ENCODE measurements around the gene PNMA6A. TPM values are rescaled to one million over a fixed set of nuclear protein-coding genes. Genes with fewer than 3 reads are reported as not detected.
A peak's percentile ranks its signal among the peaks of the same experiment; 100 is the strongest.
"Not testable (repeated sequence)": the region's sequence is repeated elsewhere in the genome, so short reads cannot be mapped to it uniquely, and the experiment has no call there.

PNMA6A gene
- total and polyA plus RNA-seq, 4 donors: 0.87 to 3.6 (median 1.9) TPM

GRCh38 chrX:153074262-153074899, 2.1 kb downstream of the PNMA6A start:
- Histone ChIP-seq H3K27me3 (ENCODE audit: control insufficient read depth in 3 of 3, insufficient read depth in 3 of 3, low read length in 2 of 3) (no peaks in the 10 kb centered on the region), H3K27ac (ENCODE audit: low read depth in 1 of 2, low read length in 1 of 2) (no peak overlapping the region), H3K9ac (ENCODE audit: insufficient read depth in 1 of 2, low read length in 2 of 2) (no peak overlapping the region), H3K4me1 (ENCODE audit: control insufficient read depth in 5 of 5, insufficient read depth in 5 of 5, low read length in 5 of 5) (no peaks in the 10 kb centered on the region), H3K4me3 (no peak overlapping the region), H3K9me3 (ENCODE audit: control insufficient read depth in 4 of 4, insufficient read depth in 3 of 4, low read length in 3 of 4) (no peaks in the 10 kb centered on the region), H3K36me3 (ENCODE audit: control insufficient read depth in 4 of 4, insufficient read depth in 4 of 4, low read length in 4 of 4) (no peaks in the 10 kb centered on the region)
- no peak for ATAC-seq (ENCODE audit: insufficient read depth, low FRiP score)
- TF ChIP-seq CTCF (IDR thresholded peaks at IDR 0.05; ENCODE audit: control extremely low read depth, extremely low read depth): no peak
- DNase-seq: no peak
- WGBS, 2 donors: 86 to 88% methylated on average over 10 to 21 of the region's 24 CpGs

- ATAC-seq (ENCODE audit: insufficient read depth, low FRiP score) (no peak), DNase-seq (no peak)
- no peaks in the 10 kb centered on the region for H3K27me3 ChIP-seq (ENCODE audit: control insufficient read depth in 3 of 3, insufficient read depth in 3 of 3, low read length in 2 of 3)
- no peaks in the 10 kb centered on the region for H3K4me1 ChIP-seq (ENCODE audit: control insufficient read depth in 5 of 5, insufficient read depth in 5 of 5, low read length in 5 of 5)
- H3K4me3 ChIP-seq: no peak overlapping the region
- 89 to 97% methylated on average over 8 to 11 of the region's 11 CpGs for WGBS, 2 donors
- H3K9ac ChIP-seq (ENCODE audit: insufficient read depth in 1 of 2, low read length in 2 of 2): no peak overlapping the region
- H3K27ac ChIP-seq (ENCODE audit: low read depth in 1 of 2, low read length in 1 of 2): no peak overlapping the region
- H3K9me3 ChIP-seq (ENCODE audit: control insufficient read depth in 4 of 4, insufficient read depth in 3 of 4, low read length in 3 of 4): no peaks in the 10 kb centered on the region
- H3K36me3 ChIP-seq (ENCODE audit: control insufficient read depth in 4 of 4, insufficient read depth in 4 of 4, low read length in 4 of 4): no peaks in the 10 kb centered on the region
- no peak for TF ChIP-seq CTCF (IDR thresholded peaks at IDR 0.05; ENCODE audit: control extremely low read depth, extremely low read depth)
These were observed 2.7 kb downstream of the PNMA6A start for GRCh38 chrX:153074935-153075334.

- Histone ChIP-seq H3K4me1 (ENCODE audit: control insufficient read depth in 5 of 5, insufficient read depth in 5 of 5, low read length in 5 of 5) (no peaks in the 10 kb centered on the region), H3K4me3 (no peak overlapping the region), H3K36me3 (ENCODE audit: control insufficient read depth in 4 of 4, insufficient read depth in 4 of 4, low read length in 4 of 4) (no peaks in the 10 kb centered on the region), H3K27ac (ENCODE audit: low read depth in 1 of 2, low read length in 1 of 2) (no peak overlapping the region), H3K27me3 (ENCODE audit: control insufficient read depth in 3 of 3, insufficient read depth in 3 of 3, low read length in 2 of 3) (no peaks in the 10 kb centered on the region), H3K9ac (ENCODE audit: insufficient read depth in 1 of 2, low read length in 2 of 2) (no peak overlapping the region), H3K9me3 (ENCODE audit: control insufficient read depth in 4 of 4, insufficient read depth in 3 of 4, low read length in 3 of 4) (no peaks in the 10 kb centered on the region)
- ATAC-seq (ENCODE audit: insufficient read depth, low FRiP score) (no peak), DNase-seq (no peak)
- no peak for TF ChIP-seq CTCF (IDR thresholded peaks at IDR 0.05; ENCODE audit: control extremely low read depth, extremely low read depth)
- WGBS, 2 donors: 94 to 100% methylated on average over 1 to 10 of the region's 14 CpGs
These were observed 3.1 kb downstream of the PNMA6A start for GRCh38 chrX:153075366-153075765.

- H3K9ac ChIP-seq (ENCODE audit: insufficient read depth in 1 of 2, low read length in 2 of 2); H3K4me1 ChIP-seq (ENCODE audit: control insufficient read depth in 5 of 5, insufficient read depth in 5 of 5, low read length in 5 of 5); DNase-seq; H3K27me3 ChIP-seq (ENCODE audit: control insufficient read depth in 3 of 3, insufficient read depth in 3 of 3, low read length in 2 of 3); H3K4me3 ChIP-seq; H3K27ac ChIP-seq (ENCODE audit: low read depth in 1 of 2, low read length in 1 of 2); H3K9me3 ChIP-seq (ENCODE audit: control insufficient read depth in 4 of 4, insufficient read depth in 3 of 4, low read length in 3 of 4); H3K36me3 ChIP-seq (ENCODE audit: control insufficient read depth in 4 of 4, insufficient read depth in 4 of 4, low read length in 4 of 4): not testable (repeated sequence)
- no CpG with 5 or more reads among the region's 76 CpGs for WGBS, 2 donors
- peak; percentile 37 for ATAC-seq (ENCODE audit: insufficient read depth, low FRiP score)
These were observed 5.3 kb downstream of the PNMA6A start for GRCh38 chrX:153077437-153078135.

GRCh38 chrX:153083238-153083923, 11.1 kb downstream of the PNMA6A start:
- H3K9ac ChIP-seq (ENCODE audit: insufficient read depth in 1 of 2, low read length in 2 of 2); H3K27ac ChIP-seq (ENCODE audit: low read depth in 1 of 2, low read length in 1 of 2); H3K9me3 ChIP-seq (ENCODE audit: control insufficient read depth in 4 of 4, insufficient read depth in 3 of 4, low read length in 3 of 4); ATAC-seq (ENCODE audit: insufficient read depth, low FRiP score); H3K4me1 ChIP-seq (ENCODE audit: control insufficient read depth in 5 of 5, insufficient read depth in 5 of 5, low read length in 5 of 5); DNase-seq; H3K4me3 ChIP-seq; H3K36me3 ChIP-seq (ENCODE audit: control insufficient read depth in 4 of 4, insufficient read depth in 4 of 4, low read length in 4 of 4); H3K27me3 ChIP-seq (ENCODE audit: control insufficient read depth in 3 of 3, insufficient read depth in 3 of 3, low read length in 2 of 3): not testable (repeated sequence)
- WGBS, 2 donors: 68 to 77% methylated on average over 4 to 11 of the region's 23 CpGs
